GM19438 (cell line): Measurements from ENCODE around the gene PNPLA4.
A peak's percentile ranks its signal among the peaks of the same experiment; 100 is the strongest.

Source experiments
- ATAC-seq: cut with Tn5 transposase; IDR thresholded peaks from one replicate; pipeline ENCODE4 v1.9.1; 2021; ENCODE audit warnings: low read depth; ENCODE audit not compliant: unreplicated experiment

Gene PNPLA4

DNA sequence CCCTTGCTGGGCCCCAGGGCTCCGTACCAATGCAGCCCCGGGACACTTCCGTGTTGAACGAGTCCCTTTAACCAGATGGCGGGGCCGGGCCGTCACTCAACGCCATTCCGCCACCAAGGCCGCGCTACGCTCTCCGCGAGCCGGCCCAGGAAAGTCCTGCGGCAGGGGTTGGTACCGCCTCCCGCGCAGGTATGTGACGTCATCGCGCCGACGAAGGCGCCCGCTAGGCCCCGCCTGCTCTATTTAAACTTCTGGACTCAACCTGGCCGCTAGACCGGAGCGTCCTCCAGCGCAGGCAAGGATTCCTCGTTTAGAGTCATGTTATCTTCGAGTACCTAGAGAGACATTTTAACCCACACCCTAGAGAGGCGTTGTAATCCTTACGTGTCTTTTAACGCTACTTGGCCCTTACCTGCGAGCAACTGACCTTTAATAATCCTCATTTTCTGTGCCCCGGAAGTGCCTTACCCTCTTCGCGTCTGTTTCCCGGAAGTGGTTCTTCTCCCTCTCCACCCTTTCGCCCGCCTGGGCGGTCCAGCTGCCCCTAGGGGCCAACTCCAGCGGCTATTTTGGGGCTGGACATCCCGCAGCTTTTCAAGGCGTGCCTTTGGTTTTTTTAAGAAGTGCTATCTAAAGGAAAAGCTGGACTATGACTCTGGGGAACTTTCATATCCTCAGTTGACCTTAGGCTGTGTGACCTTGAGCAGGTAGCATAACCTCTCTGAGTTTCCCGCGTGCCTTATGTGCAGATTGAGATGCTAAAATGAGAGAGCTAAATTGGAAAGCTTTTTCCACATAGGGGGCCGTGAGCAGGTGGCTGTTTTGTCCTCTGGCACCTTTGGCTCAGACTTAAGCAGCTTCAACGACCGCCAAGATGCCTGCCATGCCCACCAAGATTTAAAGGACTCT is at the start of gene PNPLA4:
Gene PNPLA4 (minus strand): TSS at position 155 of the 909 bp plus-strand sequence. CDS start 1,294 bp downstream, outside the sequence.
- peak; percentile 90 for ATAC-seq

GRCh38 chrX:7972586-7972985 is 45.4 kb upstream of the PNPLA4 start:
- no peak for ATAC-seq

DNA sequence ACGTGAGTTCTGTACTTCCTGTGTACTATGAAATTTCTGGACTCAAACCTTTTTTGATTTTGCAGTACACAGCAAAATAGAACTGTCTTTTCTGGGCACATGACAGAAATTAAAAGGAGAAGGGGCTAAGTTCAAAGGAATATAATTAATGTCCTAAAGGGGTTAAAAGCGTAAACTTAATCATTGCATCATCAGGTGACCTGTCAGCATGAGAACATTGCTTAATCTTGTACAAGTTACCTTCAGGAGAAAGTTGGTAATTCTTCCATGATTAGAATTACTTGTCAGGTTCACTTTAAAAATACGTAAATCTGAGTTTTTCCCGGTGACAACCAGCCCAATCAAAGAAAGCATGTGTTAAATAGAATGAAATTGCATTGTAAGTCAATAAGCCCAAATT is 43.2 kb upstream of the PNPLA4 start:
- ATAC-seq = no peak

GRCh38 chrX:7965436-7965835 is 38.2 kb upstream of the PNPLA4 start:
- no peak for ATAC-seq

DNA sequence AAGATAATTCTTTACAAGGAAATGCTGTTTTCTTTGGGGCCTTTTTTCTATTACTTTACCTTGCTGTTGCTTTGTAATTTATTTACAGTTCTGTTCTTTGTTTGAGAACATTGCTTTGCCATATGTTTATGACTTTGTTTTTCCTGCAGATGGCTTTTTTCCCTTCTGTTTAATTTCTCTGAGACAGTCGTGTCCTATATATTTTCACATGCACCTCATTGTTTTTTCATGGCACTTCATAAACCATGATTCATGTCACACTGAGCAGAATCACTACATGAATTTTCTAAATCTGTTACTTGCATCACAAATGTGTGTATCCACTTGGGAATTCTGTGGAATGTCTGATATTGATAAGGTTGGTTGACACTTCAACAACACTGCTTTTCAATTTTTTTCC is 33.0 kb upstream of the PNPLA4 start:
- ATAC-seq = no peak

DNA sequence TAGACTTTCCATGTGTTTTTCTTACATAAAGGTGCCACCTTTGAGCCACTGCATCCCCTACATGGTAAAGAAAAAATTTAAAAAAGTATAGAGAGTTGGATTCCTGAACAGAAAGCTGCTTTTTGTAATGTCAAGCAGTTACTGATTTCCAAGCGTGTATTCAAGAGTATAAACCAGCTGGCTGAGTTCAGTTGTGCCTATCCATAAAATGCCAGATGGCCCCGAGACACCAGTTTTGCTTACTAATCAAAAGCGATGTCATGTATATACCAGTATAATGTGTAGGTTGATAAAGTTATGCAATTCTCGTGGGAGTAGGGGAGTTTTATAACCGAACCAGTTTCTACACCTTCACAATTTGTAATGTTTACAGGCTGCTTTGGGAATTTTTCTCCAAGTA is 26.2 kb upstream of the PNPLA4 start:
- ATAC-seq = no peak

- ATAC-seq = peak; percentile 97
Measured at GRCh38 chrX:7950865-7951264, 23.7 kb upstream of the PNPLA4 start.

GRCh38 chrX:7948483-7948882 is 21.3 kb upstream of the PNPLA4 start:
- ATAC-seq = no peak

DNA sequence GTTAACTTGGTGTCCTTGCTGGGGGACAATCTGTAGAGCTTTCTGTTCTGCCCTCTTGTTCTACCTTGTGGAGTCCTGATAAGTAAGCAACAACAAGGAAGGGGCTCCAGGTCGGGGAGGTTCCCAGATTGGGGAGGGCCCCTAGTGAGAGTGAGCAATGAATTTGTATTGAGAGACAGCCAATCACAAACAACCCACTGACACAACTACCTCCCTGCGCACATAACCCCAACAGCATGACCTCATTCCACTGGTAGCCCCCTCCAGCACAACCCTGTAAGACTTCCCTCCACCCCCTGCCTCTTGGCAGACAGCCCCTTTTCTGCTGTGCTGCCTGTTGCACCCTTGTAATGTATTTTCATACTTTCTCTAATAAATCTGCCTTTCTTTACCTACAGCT is 19.7 kb upstream of the PNPLA4 start:
- ATAC-seq = no peak

- ATAC-seq = no peak
Measured at GRCh38 chrX:7943600-7944245, 16.5 kb upstream of the PNPLA4 start.

- ATAC-seq = no peak
Measured at GRCh38 chrX:7941390-7942042, 14.3 kb upstream of the PNPLA4 start.

DNA sequence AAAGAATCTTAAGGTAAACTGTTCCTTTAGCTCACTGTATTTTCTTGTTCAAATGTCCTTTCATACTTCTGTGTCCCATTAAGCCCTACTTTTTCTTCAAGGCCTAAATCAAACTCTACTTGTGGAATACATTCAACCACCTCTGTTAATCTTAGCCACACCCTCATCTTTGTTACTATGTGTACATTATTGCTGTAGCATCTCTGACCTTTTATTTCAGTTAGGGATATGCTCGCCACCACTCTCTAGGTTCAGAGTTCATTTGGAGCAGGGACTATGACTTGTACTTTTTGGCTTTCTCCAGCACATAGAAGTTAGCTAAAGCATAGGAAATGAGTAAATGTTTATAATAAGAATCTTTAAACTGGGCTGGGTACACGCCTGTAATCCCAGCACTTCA is 6.8 kb upstream of the PNPLA4 start:
- no peak for ATAC-seq

DNA sequence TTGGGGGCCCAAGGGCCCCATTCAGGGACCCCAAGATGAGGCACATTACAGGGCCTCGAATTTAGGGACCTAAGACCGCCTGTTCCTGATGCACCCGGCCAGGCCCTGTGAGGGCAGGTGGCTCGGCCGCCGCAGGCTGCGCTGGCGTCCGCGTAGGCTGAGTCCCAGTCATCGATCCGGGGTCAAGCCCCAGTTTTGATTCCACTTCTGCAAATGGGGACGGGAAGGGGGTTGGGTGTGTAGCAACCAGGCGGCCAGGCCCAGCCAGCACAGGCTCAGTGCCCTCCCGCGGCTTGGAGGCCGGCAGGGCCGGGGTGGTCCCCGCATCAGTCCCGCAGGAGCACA is 327 bp downstream of the PNPLA4 start:
- ATAC-seq = peak; percentile 68

GRCh38 chrX:7926501-7926900 is 712 bp downstream of the PNPLA4 start:
- ATAC-seq = no peak

- ATAC-seq = peak; percentile 28
Measured at GRCh38 chrX:7925867-7926472, 1.2 kb downstream of the PNPLA4 start.

GRCh38 chrX:7921750-7922149 is 5.5 kb downstream of the PNPLA4 start:
- no peak for ATAC-seq

DNA sequence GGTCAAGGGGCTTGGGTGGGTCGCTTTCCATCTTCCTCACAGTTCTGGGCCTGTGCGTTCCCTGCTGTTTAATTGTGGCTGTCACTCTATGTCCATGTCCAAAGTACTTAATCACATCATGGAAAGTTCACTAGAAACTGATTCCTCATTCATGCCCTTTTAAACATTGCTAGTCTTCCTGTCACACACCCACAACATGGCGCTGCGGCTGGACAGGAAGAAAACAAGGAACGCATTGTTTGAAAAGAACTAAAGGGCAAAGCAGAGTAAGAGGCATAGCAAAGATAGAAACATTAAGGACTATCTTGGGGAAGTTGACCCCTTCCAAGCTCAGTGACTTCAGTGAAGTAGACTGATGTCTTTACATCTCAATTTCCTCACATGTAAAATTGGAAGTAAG is 18.4 kb downstream of the PNPLA4 start:
- ATAC-seq = no peak

DNA sequence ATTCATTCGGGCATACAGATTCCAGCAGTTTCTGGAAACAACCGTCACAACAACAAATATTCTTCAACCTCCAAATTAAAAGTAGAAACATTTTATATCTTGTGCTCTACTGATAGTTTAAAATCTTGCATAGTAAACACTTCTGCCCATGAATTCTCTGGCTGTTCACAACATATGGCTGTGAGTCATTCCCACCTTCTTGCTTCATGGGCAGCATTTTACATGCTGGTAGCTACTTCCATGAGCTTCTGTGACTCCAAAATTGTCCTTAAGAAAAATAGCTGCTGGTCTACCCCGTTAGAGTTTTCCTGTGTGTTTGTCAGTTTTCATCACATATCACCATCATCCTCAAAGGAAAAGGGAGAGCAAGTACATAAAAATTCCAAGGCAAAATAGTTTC is 22.7 kb downstream of the PNPLA4 start:
- ATAC-seq = no peak

DNA sequence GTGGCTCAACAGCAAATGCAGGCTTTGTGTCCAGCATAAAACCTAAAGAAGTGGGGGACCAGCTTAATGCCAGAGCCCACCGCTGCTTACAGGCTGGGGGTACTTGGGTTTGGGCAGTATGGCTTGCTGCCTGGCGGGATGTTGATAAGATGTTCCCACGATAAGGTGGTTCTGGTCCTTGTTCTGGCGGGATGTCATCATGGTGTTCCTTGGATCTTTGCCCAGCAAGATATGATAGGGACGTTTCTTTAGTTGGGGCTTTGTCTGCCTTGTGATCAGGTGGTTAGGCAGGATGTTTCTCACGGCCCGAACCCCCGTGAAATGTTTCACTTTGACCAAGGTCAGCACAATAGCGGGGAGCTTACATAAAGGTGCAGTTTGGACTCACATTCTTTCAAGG is 35.3 kb downstream of the PNPLA4 start:
- no peak for ATAC-seq

GRCh38 chrX:7889680-7890079 is 37.5 kb downstream of the PNPLA4 start:
- ATAC-seq = no peak

DNA sequence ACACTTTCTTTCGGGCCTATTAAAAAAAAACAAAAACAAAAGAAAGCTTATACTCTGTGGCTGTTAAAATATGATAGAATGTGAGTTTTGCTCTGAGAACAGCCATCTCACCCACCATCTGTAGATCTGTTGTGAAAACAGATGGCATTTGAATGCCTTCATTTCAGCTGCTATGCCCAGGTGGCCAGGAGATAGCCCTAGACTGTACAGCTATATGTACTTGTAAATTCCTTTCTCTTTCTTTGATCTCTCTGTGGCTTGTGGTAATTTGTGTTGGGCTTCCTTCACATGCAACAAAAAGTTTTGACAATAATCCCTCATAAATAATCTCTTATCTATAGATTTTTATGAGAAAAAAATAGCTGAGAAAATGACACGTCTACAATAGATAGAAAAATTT is 38.1 kb downstream of the PNPLA4 start:
- ATAC-seq = no peak
